Endothelial cell of umbilical vein (primary cell): ENCODE measurements around the gene E2F4.

Experiments
- CTCF ChIP-seq, 2 donors: IDR thresholded peaks; 1 replicate in 1 of 2; 2 replicates in 1 of 2; pipeline ENCODE4 v1.5.1; 2011; ENCODE audit warnings: low read length in 2 of 2, mild to moderate bottlenecking in 2 of 2, moderate library complexity in 2 of 2, control low read depth in 1 of 2, inconsistent platforms in 1 of 2, low read depth in 1 of 2; ENCODE audit not compliant: insufficient read depth in 1 of 2; ENCODE audit errors: extremely low read depth in 1 of 2
- EZH2 ChIP-seq: IDR thresholded peaks from 2 replicates; pipeline ENCODE4 v1.6.1; 2012; ENCODE audit warnings: borderline replicate concordance, low read depth, mild to moderate bottlenecking, moderate library complexity, low read length, inconsistent platforms; ENCODE audit not compliant: severe bottlenecking
- FOS ChIP-seq: IDR thresholded peaks from 2 replicates; pipeline ENCODE4 v1.6.1; 2011; ENCODE audit warnings: mild to moderate bottlenecking, low read length, moderate library complexity, borderline replicate concordance; ENCODE audit not compliant: insufficient read depth
- JUN ChIP-seq: IDR thresholded peaks from 2 replicates; pipeline ENCODE4 v1.6.1; 2011; ENCODE audit warnings: borderline replicate concordance, low read depth; ENCODE audit not compliant: insufficient read length, insufficient read depth
- MAX ChIP-seq: IDR thresholded peaks from 2 replicates; pipeline ENCODE4 v1.6.1; 2011; ENCODE audit not compliant: insufficient read depth, insufficient read length
- POLR2A ChIP-seq: IDR thresholded peaks from 2 replicates; pipeline ENCODE4 v1.6.1; 2012; ENCODE audit warnings: low read depth, mild to moderate bottlenecking, control low read depth, low read length
- POLR2AphosphoS5 ChIP-seq: IDR thresholded peaks from 2 replicates; pipeline ENCODE4 v1.6.1; 2012; ENCODE audit warnings: low read depth, mild to moderate bottlenecking, control low read depth, low read length, moderate library complexity; ENCODE audit not compliant: insufficient read depth

GRCh38 chr16:67158637-67159600 lies 33.0 kb upstream of the E2F4 start:
- TF ChIP-seq POLR2A (no peak), POLR2AphosphoS5 (no peak), CTCF (IDR thresholded peaks at IDR 0.05; ENCODE audit: extremely low read depth in 1 of 2, insufficient read depth in 1 of 2, low read depth in 1 of 2, low read length in 2 of 2) (no peak), EZH2 (no peak), MAX (no peak), JUN (no peak), FOS (no peak)
